Skeletal muscle tissue (tissue), 4 donors: ENCODE data around the gene RHBDL2. TPM values are rescaled to one million over a fixed set of nuclear protein-coding genes. Genes with fewer than 3 reads are reported as not detected.
"Not testable (repeated sequence)": the region's sequence is repeated elsewhere in the genome, so short reads cannot be mapped to it uniquely, and the experiment has no call there.

ENCODE experiments used
- H3K27ac ChIP-seq: one replicate; pipeline ENCODE4 v1.7.0; 2013; ENCODE audit warnings: mild to moderate bottlenecking, low read depth, low read length, inconsistent platforms
- H3K27me3 ChIP-seq, 3 donors: one replicate each; pipeline ENCODE4 v1.7.0; 2013; ENCODE audit warnings: low read length in 3 of 3; ENCODE audit not compliant: control insufficient read depth in 3 of 3, insufficient read depth in 3 of 3
- H3K36me3 ChIP-seq, 3 donors: one replicate each; pipeline ENCODE4 v1.7.0; 2013; ENCODE audit warnings: low read length in 3 of 3; ENCODE audit not compliant: control insufficient read depth in 3 of 3, insufficient read depth in 3 of 3
- H3K4me1 ChIP-seq, 3 donors: one replicate each; pipeline ENCODE4 v1.7.0; 2013; ENCODE audit warnings: low read length in 3 of 3, mild to moderate bottlenecking in 3 of 3; ENCODE audit not compliant: control insufficient read depth in 3 of 3, insufficient read depth in 3 of 3
- H3K4me3 ChIP-seq, 3 donors: one replicate each; pipeline ENCODE4 v1.7.0; 2013; ENCODE audit warnings: low read length in 3 of 3
- H3K9ac ChIP-seq, 3 donors: one replicate each; pipeline ENCODE4 v1.7.0; 2013; ENCODE audit warnings: low read length in 3 of 3, mild to moderate bottlenecking in 3 of 3, moderate library complexity in 2 of 3, low read depth in 1 of 3
- H3K9me3 ChIP-seq, 3 donors: one replicate each; pipeline ENCODE4 v1.7.0; 2013; ENCODE audit warnings: low read length in 3 of 3; ENCODE audit not compliant: control insufficient read depth in 3 of 3
- total RNA-seq: library from RNA; depleted of rRNA; stranded (reverse); fragments of >200 nt; gene quantifications from one replicate; pipeline ENCODE4 v1.2.3, GENCODE V29; 2014
- donor health status: Osteomylitis.

RHBDL2 gene
- total RNA-seq, 1 donor from 2014 or later: 0.52 TPM

DNA sequence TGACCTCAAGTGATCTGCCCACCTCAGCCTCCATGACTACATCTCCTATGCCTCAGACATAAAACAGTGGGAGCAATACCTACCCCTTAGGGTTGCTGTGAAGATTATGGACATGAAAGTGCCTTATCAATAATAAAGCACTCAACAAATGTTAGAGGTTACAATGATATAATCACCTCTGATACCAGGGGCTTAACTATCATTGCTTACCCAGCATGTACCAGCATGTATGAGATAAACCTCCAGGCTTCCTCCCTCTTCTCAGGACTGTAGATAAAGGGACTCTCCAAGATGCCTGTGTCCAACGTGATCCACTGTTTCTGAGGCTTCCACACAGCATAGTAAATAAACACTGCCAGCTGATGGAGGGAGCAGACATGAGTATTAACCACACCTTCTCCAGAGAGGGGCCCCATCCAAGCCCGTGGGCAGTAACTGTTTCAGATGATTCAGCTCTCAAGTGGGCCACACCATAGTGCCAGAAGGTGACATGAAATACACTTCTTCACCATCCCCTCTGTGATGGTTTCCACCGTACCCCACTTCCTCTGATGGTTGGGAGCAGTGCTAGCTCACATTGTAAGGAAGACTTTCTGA, 26.2 kb downstream of the RHBDL2 start:
- Histone ChIP-seq H3K4me1 (no peaks in the 10 kb centered on the region), H3K36me3 (no peaks in the 10 kb centered on the region), H3K4me3 (no peak overlapping the region), H3K27me3 (no peaks in the 10 kb centered on the region), H3K27ac (no peak overlapping the region), H3K9ac (no peak overlapping the region), H3K9me3 (no peaks in the 10 kb centered on the region)

DNA sequence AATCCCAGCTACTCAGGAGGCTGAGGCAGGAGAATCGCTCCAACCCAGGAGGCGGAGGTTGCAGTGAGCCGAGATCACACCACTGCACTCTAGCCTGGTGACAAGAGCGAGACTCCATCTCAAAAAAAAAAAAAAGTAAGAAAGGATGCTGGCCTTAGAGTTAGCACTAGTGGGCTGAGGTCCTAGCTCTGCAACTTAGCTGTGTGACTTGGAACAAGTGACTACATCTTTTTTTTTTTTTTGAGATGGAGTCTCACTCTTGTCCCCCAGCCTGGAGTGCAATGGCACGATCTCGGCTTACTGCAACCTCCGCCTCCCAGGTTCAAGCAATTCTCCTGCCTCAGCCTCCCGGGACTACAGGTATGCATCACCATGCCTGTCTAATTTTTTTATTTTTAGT, 26.7 kb downstream of the RHBDL2 start:
- H3K4me1 ChIP-seq, H3K9me3 ChIP-seq, H3K27ac ChIP-seq, H3K9ac ChIP-seq, H3K27me3 ChIP-seq, H3K4me3 ChIP-seq, H3K36me3 ChIP-seq: not testable (repeated sequence)

- no peaks in the 10 kb centered on the region for H3K9me3 ChIP-seq
- no peaks in the 10 kb centered on the region for H3K4me1 ChIP-seq
- H3K9ac ChIP-seq: no peak overlapping the region
- no peaks in the 10 kb centered on the region for H3K27me3 ChIP-seq
- no peaks in the 10 kb centered on the region for H3K36me3 ChIP-seq
- no peak overlapping the region for H3K4me3 ChIP-seq
- no peak overlapping the region for H3K27ac ChIP-seq
These were observed 32.8 kb downstream of the RHBDL2 start for GRCh38 chr1:38908821-38909220.

- H3K4me3 ChIP-seq: no peak overlapping the region
These were observed 35.6 kb downstream of the RHBDL2 start for GRCh38 chr1:38905985-38906384.

GRCh38 chr1:38899560-38899959, 42.1 kb downstream of the RHBDL2 start:
- no peak overlapping the region for H3K9ac ChIP-seq
- no peak overlapping the region for H3K4me3 ChIP-seq
- H3K9me3 ChIP-seq: no peaks in the 10 kb centered on the region
- H3K27me3 ChIP-seq: no peaks in the 10 kb centered on the region
- H3K27ac ChIP-seq: no peak overlapping the region
- H3K4me1 ChIP-seq: no peaks in the 10 kb centered on the region
- H3K36me3 ChIP-seq: no peaks in the 10 kb centered on the region

More at GRCh38 chr1:38905985-38906384, 35.6 kb downstream of the RHBDL2 start:
- no peaks in the 10 kb centered on the region for H3K9me3 ChIP-seq
- H3K27me3 ChIP-seq: no peaks in the 10 kb centered on the region
- H3K4me1 ChIP-seq: no peaks in the 10 kb centered on the region
- no peak overlapping the region for H3K9ac ChIP-seq
- H3K27ac ChIP-seq: no peak overlapping the region
- H3K36me3 ChIP-seq: no peaks in the 10 kb centered on the region

- Histone ChIP-seq H3K9me3 (no peaks in the 10 kb centered on the region), H3K9ac (no peak overlapping the region), H3K27ac (no peak overlapping the region), H3K4me1 (no peaks in the 10 kb centered on the region), H3K4me3 (no peak overlapping the region), H3K27me3 (no peaks in the 10 kb centered on the region), H3K36me3 (no peaks in the 10 kb centered on the region)
These were observed 42.9 kb downstream of the RHBDL2 start for GRCh38 chr1:38898653-38899230.

GRCh38 chr1:38896169-38896568, 45.5 kb downstream of the RHBDL2 start:
- Histone ChIP-seq H3K9me3 (no peaks in the 10 kb centered on the region), H3K9ac (no peak overlapping the region), H3K4me1 (no peaks in the 10 kb centered on the region), H3K36me3 (no peaks in the 10 kb centered on the region), H3K27ac (no peak overlapping the region), H3K4me3 (no peak overlapping the region), H3K27me3 (no peaks in the 10 kb centered on the region)

DNA sequence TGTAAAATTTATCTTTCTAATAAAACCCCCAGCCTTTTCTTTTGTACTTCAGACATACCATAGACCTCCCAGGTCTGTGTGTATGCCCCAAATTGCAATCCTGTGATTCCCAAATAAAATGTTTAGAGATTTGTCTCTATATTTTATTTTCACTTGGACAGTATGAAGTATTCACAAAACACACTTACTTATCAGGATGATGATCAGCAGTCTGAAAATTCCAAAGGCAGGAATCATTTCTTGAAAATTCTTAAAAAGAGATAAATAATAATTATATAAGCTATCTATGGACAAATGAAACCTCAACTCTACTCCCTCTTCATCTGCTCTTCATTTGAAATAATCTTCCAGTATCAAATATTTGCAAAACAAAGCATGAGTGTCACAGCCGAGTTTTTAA, 48.7 kb downstream of the RHBDL2 start:
- Histone ChIP-seq H3K27me3 (no peaks in the 10 kb centered on the region), H3K9me3 (no peaks in the 10 kb centered on the region), H3K4me3 (no peak overlapping the region), H3K27ac (no peak overlapping the region), H3K36me3 (no peaks in the 10 kb centered on the region), H3K4me1 (no peaks in the 10 kb centered on the region), H3K9ac (no peak overlapping the region)

- no peak overlapping the region for H3K27ac ChIP-seq
- H3K4me3 ChIP-seq: no peak overlapping the region
- H3K27me3 ChIP-seq: no peaks in the 10 kb centered on the region
- no peak overlapping the region for H3K9ac ChIP-seq
- no peaks in the 10 kb centered on the region for H3K4me1 ChIP-seq
- H3K9me3 ChIP-seq: no peaks in the 10 kb centered on the region
- no peaks in the 10 kb centered on the region for H3K36me3 ChIP-seq
These were observed 49.9 kb downstream of the RHBDL2 start for GRCh38 chr1:38891753-38892152.

DNA sequence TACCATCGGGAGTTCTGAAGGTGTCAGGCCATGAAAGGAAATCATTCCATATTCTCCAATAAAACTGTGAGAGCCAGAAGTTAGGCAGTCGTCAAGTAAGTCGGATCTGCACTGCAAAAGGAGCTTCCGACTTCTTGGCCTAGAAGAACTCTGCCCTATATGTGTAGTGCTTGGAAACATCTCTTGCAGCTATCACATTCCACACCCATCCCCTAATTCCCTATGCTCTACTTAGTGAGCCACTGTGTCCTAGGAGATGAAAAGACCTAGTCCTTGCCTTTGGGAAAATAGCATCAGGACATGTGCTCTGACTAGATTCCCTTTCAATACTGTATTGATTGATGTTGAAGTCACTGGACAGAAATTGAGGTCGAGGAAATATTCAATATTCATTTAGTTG, 52.0 kb downstream of the RHBDL2 start:
- no peaks in the 10 kb centered on the region for H3K4me1 ChIP-seq
- no peaks in the 10 kb centered on the region for H3K27me3 ChIP-seq
- no peaks in the 10 kb centered on the region for H3K36me3 ChIP-seq
- H3K9me3 ChIP-seq: no peaks in the 10 kb centered on the region
- no peak overlapping the region for H3K9ac ChIP-seq
- no peak overlapping the region for H3K27ac ChIP-seq
- H3K4me3 ChIP-seq: no peak overlapping the region
